Measurements from ENCODE around the gene IL17RE. TPM values are rescaled to one million over a fixed set of nuclear protein-coding genes. Genes with fewer than 3 reads are reported as not detected.

The IL17RE gene
- total RNA-seq, 1 donor from 2014 or later, result 21.5 TPM

DNA sequence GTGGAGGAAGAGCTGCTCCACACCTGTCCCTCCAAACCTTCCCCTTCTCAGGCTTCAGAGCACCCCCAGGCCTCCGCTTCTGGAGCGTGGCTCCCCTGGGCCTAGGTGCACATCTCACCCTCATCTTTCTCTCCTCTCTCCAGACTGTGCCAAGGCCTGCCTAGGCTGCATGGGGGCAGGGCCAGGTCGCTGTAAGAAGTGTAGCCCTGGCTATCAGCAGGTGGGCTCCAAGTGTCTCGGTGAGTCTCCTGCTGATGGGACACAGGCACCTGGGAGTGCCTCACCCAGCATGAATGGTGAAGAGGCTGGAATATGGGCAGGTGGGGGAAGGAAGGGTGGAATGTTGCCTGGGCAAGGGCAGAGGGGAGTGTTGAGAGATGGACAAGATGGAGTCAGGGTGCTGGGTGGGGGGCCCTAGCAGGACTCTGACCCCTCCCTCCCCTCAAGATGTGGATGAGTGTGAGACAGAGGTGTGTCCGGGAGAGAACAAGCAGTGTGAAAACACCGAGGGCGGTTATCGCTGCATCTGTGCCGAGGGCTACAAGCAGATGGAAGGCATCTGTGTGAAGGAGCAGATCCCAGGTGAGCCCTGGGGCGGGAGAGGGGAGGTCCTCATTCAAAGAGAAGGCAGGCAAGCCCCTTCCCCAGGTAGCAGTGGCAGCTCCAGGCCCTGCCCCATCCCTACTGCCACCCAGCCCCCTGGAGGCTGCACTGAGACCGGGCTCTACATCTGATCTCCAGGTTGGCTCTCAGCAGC is 40.5 kb downstream of the IL17RE start:
- Histone ChIP-seq H3K4me1 (peaks cover 5% of the 10 kb centered on the region), H3K9me3 (no peaks in the 10 kb centered on the region), H3K27me3 (ENCODE audit: low read depth) (no peaks in the 10 kb centered on the region), H3K4me3 (no peak overlapping the region), H3K36me3 (peaks cover 45% of the 10 kb centered on the region), H3K27ac (no peak overlapping the region)
- TF ChIP-seq, protein P1, sequence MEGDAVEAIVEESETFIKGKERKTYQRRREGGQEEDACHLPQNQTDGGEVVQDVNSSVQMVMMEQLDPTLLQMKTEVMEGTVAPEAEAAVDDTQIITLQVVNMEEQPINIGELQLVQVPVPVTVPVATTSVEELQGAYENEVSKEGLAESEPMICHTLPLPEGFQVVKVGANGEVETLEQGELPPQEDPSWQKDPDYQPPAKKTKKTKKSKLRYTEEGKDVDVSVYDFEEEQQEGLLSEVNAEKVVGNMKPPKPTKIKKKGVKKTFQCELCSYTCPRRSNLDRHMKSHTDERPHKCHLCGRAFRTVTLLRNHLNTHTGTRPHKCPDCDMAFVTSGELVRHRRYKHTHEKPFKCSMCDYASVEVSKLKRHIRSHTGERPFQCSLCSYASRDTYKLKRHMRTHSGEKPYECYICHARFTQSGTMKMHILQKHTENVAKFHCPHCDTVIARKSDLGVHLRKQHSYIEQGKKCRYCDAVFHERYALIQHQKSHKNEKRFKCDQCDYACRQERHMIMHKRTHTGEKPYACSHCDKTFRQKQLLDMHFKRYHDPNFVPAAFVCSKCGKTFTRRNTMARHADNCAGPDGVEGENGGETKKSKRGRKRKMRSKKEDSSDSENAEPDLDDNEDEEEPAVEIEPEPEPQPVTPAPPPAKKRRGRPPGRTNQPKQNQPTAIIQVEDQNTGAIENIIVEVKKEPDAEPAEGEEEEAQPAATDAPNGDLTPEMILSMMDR (IDR thresholded peaks at IDR 0.05), result no peak
- DNase-seq, result no peak
- no peak for ATAC-seq
- intact Hi-C loops (cut with DNase I), result no loop called here

GRCh38 chr3:9944271-9944670 is 41.6 kb downstream of the IL17RE start:
- Histone ChIP-seq H3K4me3 (no peak overlapping the region), H3K27me3 (ENCODE audit: low read depth) (no peaks in the 10 kb centered on the region), H3K36me3 (peaks cover 35% of the 10 kb centered on the region), H3K27ac (no peak overlapping the region), H3K9me3 (no peaks in the 10 kb centered on the region), H3K4me1 (peaks cover 5% of the 10 kb centered on the region)
- intact Hi-C loops (cut with DNase I), result no loop called here
- ATAC-seq, result no peak
- DNase-seq, result no peak
- TF ChIP-seq, protein P1 (IDR thresholded peaks at IDR 0.05), result no peak

DNA sequence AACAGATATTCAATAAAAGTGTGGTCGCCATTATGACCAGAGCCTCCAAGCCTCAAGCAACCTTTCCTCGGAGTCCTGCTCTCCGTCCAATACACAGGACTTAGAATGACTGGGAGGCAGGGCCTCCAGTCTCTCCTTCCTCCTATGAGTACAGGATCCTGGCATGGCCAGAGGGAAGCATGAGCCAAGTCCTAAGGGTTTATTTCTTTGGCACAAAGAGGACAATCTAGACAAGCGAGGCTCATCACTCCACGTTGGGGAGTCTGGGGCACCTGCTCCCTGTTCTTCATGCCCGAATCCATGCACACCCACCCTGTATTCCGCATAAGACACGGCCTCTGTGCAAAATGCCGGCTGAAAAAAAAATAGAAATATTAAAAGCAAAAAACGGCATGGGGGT is 42.7 kb downstream of the IL17RE start:
- Histone ChIP-seq H3K4me1 (peaks cover 5% of the 10 kb centered on the region), H3K36me3 (peaks cover 32% of the 10 kb centered on the region), H3K9me3 (no peaks in the 10 kb centered on the region), H3K4me3 (no peak overlapping the region), H3K27ac (no peak overlapping the region), H3K27me3 (ENCODE audit: low read depth) (no peaks in the 10 kb centered on the region)
- TF ChIP-seq, protein P1 (IDR thresholded peaks at IDR 0.05), result no peak
- intact Hi-C loops (cut with DNase I), result no loop called here
- DNase-seq (no peak), ATAC-seq (no peak)

- Histone ChIP-seq H3K4me1 (peaks cover 9% of the 10 kb centered on the region), H3K27me3 (ENCODE audit: low read depth) (no peaks in the 10 kb centered on the region), H3K9me3 (no peaks in the 10 kb centered on the region), H3K4me3 (peak overlapping the region; percentile 60), H3K36me3 (peaks cover 25% of the 10 kb centered on the region), H3K27ac (peak overlapping the region; percentile 80)
- DNase-seq (peak; percentile 95), ATAC-seq (peak; percentile 94)
- intact Hi-C loops (cut with DNase I), result no loop called here
- TF ChIP-seq, protein P1 (IDR thresholded peaks at IDR 0.05), result peak; percentile 77
Measured at GRCh38 chr3:9946112-9947024, 43.7 kb downstream of the IL17RE start.

- intact Hi-C loops (cut with DNase I), result no loop called here
- TF ChIP-seq, protein P1 (IDR thresholded peaks at IDR 0.05), result peak; percentile 59
- Histone ChIP-seq H3K4me1 (peaks cover 18% of the 10 kb centered on the region), H3K27me3 (ENCODE audit: low read depth) (no peaks in the 10 kb centered on the region), H3K4me3 (peak overlapping the region; percentile 60), H3K36me3 (peaks cover 23% of the 10 kb centered on the region), H3K9me3 (no peaks in the 10 kb centered on the region), H3K27ac (peak overlapping the region; percentile 80)
- peak; percentile 92 for ATAC-seq
- DNase-seq, result peak; percentile 86
Measured at GRCh38 chr3:9947025-9947995, 44.7 kb downstream of the IL17RE start.

All from lower lobe of right lung (tissue), 2 donors.